PC-3 (cell line): ENCODE measurements around the gene BLMH.

Source experiments
- CTCF ChIP-seq: fragments of 300-600 bp; sonication (generic); conservative IDR thresholded peaks from 2 replicates; pipeline ENCODE4 v1.5.1; 2017; ENCODE audit warnings: antibody characterized with exemption, low read depth, mild to moderate bottlenecking, low read length
- EZH2 ChIP-seq: fragments of 300-600 bp; sonication (generic); IDR thresholded peaks from one replicate; pipeline ENCODE4 v1.6.1; 2017; ENCODE audit warnings: antibody characterized with exemption, mild to moderate bottlenecking, low read length; ENCODE audit not compliant: unreplicated experiment
- EZH2phosphoT487 ChIP-seq: fragments of 300-600 bp; sonication (generic); IDR thresholded peaks from 2 replicates; pipeline ENCODE4 v1.6.1; 2018; ENCODE audit warnings: mild to moderate bottlenecking, antibody characterized with exemption, low read length, borderline replicate concordance

GRCh38 chr17:30334421-30334820, 42.7 kb upstream of the BLMH start:
- TF ChIP-seq CTCF (no peak), EZH2phosphoT487 (no peak), EZH2 (no peak)
